ENCODE data around the gene ESR1.
"Not testable (repeated sequence)": the region's sequence is repeated elsewhere in the genome, so short reads cannot be mapped to it uniquely, and the experiment has no call there.

ESR1 gene

DNA sequence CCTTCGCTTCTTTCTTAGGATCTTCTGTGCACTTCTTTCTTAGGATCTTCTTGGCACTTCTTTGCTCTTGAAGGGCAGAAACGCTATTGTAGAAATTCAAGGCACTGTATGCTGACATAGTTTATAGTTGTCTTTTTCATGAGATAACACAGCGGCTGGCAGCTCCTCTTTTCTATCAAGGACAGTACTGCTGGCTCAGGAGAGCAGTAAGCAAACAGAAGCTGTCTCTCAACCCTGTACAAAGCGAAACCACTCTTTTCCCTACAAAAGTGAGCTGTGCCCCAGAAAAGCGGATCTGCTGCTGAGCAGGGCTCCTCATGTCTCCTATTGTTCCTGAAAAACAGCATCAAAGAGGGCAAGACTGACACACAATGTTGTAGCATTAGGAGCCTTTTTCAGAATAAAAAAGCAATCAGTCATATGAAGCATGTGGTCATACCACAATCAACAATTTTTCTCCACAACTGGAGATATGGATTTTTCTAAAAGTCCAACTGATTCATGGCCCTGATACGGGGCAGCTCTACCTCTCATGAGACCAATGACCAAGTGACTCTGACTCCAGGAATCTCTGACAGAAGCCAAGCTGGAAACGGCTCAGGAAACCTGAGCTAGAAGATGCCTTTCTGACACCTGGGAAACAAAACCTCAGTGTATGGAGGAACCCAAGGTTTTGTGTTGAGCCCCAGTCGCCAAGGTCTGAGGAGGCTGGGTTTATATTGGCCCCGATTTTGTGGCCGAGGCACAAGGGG, 255.9 kb downstream of the ESR1 start:
- Histone ChIP-seq H3K27me3 (ENCODE audit: insufficient read depth, low read length) (no peaks in the 10 kb centered on the region), H3K27ac (ENCODE audit: low read length) (no peak overlapping the region), H3K9ac (ENCODE audit: low read depth, low read length) (no peak overlapping the region), H3K4me1 (ENCODE audit: insufficient read depth, low read length) (no peaks in the 10 kb centered on the region), H3K4me3 (ENCODE audit: low read length) (no peak overlapping the region), H3K36me3 (ENCODE audit: insufficient read depth, low read depth, low read length) (no peaks in the 10 kb centered on the region), H3K9me3 (ENCODE audit: insufficient read depth, low read depth, low read length) (no peaks in the 10 kb centered on the region)

DNA sequence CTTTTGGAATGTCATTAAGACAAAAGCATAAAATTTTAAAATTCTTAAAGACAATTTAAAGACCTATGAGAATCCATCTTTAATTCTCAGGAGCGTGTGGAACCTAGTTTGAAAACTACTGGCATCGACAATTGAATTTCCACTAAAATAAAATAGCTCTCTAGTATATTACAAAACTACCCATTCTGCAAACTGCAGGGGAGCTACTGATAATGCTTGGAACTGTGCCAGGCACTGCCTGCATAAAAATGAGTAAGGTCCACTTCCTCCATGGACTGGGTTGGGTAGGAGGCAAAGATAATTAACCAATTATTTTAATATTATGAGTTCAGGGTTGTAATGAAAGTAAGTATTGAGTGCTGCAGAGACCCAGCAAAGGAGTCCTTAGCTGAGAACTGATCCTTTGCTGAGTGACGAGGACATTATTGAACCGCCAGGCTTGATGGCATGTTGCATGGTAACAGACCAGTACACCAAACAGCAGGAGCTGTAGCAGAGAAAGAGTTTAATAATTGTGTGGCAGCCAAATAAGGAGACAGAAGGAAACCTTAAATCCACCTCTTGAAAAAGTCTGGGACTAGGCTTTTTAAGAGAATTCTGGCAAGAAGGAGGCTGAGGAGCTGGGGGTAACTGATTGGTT, 261.3 kb downstream of the ESR1 start:
- Histone ChIP-seq H3K27ac (ENCODE audit: low read length) (no peak overlapping the region), H3K9ac (ENCODE audit: low read depth, low read length) (no peak overlapping the region), H3K4me3 (ENCODE audit: low read length) (no peak overlapping the region), H3K27me3 (ENCODE audit: insufficient read depth, low read length) (no peaks in the 10 kb centered on the region), H3K36me3 (ENCODE audit: insufficient read depth, low read depth, low read length) (no peaks in the 10 kb centered on the region), H3K9me3 (ENCODE audit: insufficient read depth, low read depth, low read length) (no peaks in the 10 kb centered on the region), H3K4me1 (ENCODE audit: insufficient read depth, low read length) (no peaks in the 10 kb centered on the region)

DNA sequence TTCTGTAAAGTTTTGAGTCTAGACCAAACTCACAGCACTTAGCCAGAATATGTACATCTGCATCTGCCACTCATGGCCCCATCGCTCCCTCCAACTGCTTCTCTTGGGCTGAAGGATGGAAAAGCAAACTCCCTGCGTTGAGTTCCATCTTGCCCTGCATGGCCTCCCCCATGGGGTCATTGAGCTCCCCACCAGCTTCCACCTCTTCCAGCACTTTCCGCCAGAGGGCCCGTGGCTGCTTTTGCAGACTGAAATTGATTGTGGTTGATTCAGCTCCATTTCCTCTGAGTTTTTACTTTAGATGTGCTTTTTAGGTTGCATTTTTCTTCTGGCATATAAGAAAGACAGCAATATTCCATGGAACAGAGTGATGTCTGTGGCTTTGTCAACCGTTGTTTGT, 263.1 kb downstream of the ESR1 start:
- Histone ChIP-seq H3K4me1 (ENCODE audit: insufficient read depth, low read length) (no peaks in the 10 kb centered on the region), H3K9me3 (ENCODE audit: insufficient read depth, low read depth, low read length) (peaks cover 11% of the 10 kb centered on the region), H3K4me3 (ENCODE audit: low read length) (no peak overlapping the region), H3K27ac (ENCODE audit: low read length) (no peak overlapping the region), H3K9ac (ENCODE audit: low read depth, low read length) (no peak overlapping the region), H3K27me3 (ENCODE audit: insufficient read depth, low read length) (no peaks in the 10 kb centered on the region), H3K36me3 (ENCODE audit: insufficient read depth, low read depth, low read length) (no peaks in the 10 kb centered on the region)

DNA sequence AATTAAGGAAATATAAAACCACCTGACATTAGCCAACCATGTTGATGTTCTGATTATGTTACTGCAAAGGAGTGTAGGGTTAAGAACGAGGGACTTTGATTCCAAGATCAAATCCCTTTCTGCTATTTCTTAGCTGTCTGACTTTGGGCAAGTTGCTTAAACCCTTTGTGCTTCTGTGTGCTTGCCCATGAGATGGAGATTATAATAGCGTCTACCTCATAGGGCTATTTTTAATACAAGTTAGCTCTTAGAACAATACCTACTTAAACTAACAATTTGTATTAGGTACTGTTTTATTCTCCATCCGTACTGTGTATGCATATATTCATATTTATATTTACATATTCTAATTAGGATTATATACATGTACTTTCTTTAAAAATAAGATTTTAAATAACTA, 263.8 kb downstream of the ESR1 start:
- Histone ChIP-seq H3K4me1 (ENCODE audit: insufficient read depth, low read length) (no peaks in the 10 kb centered on the region), H3K9ac (ENCODE audit: low read depth, low read length) (no peak overlapping the region), H3K27ac (ENCODE audit: low read length) (no peak overlapping the region), H3K9me3 (ENCODE audit: insufficient read depth, low read depth, low read length) (peaks cover 19% of the 10 kb centered on the region), H3K4me3 (ENCODE audit: low read length) (no peak overlapping the region), H3K27me3 (ENCODE audit: insufficient read depth, low read length) (no peaks in the 10 kb centered on the region), H3K36me3 (ENCODE audit: insufficient read depth, low read depth, low read length) (no peaks in the 10 kb centered on the region)

DNA sequence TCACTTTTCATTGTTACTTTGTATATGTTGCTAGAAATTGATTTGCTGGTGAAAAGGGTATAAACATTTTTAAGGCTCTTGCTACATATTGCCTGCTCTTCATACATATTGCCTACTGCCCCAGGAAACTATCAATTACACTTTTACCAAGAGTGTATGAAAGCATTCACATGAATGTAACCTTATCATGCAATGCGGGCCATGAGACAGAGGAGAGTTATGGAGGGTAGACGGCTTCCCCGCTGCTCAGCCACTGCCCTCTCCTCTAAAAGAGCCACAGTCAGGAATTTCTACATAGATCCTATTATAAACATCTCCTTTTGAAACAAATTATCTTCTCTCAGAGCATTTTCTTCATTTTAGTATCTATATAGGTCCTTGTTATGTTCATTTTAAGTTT, 264.4 kb downstream of the ESR1 start:
- Histone ChIP-seq H3K27ac (ENCODE audit: low read length) (no peak overlapping the region), H3K4me1 (ENCODE audit: insufficient read depth, low read length) (no peaks in the 10 kb centered on the region), H3K9ac (ENCODE audit: low read depth, low read length) (no peak overlapping the region), H3K27me3 (ENCODE audit: insufficient read depth, low read length) (no peaks in the 10 kb centered on the region), H3K4me3 (ENCODE audit: low read length) (no peak overlapping the region), H3K36me3 (ENCODE audit: insufficient read depth, low read depth, low read length) (no peaks in the 10 kb centered on the region), H3K9me3 (ENCODE audit: insufficient read depth, low read depth, low read length) (peaks cover 24% of the 10 kb centered on the region)

DNA sequence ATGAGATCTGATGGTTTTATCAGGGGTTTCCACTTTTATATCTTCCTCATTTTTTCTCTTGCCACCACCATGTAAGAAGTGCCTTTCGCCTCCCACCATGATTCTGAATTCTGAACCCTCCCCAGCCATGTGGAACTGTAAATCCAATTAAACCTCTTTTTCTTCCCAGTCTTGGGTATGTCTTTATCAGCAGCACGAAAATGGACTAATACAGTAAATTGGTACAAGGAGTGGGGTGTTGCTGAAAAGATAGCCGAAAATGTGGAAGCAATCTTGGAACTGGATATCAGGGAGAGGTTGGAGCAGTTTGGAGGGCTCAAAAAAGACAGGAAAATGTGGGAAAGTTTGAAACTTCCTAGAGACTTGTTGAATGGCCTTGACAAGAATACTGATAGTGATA, 268.8 kb downstream of the ESR1 start:
- H3K9me3 ChIP-seq (ENCODE audit: insufficient read depth, low read depth, low read length), result peaks cover 33% of the 10 kb centered on the region
- not testable (repeated sequence) for H3K4me3 ChIP-seq (ENCODE audit: low read length); H3K27ac ChIP-seq (ENCODE audit: low read length); H3K27me3 ChIP-seq (ENCODE audit: insufficient read depth, low read length); H3K9ac ChIP-seq (ENCODE audit: low read depth, low read length); H3K36me3 ChIP-seq (ENCODE audit: insufficient read depth, low read depth, low read length); H3K4me1 ChIP-seq (ENCODE audit: insufficient read depth, low read length)

DNA sequence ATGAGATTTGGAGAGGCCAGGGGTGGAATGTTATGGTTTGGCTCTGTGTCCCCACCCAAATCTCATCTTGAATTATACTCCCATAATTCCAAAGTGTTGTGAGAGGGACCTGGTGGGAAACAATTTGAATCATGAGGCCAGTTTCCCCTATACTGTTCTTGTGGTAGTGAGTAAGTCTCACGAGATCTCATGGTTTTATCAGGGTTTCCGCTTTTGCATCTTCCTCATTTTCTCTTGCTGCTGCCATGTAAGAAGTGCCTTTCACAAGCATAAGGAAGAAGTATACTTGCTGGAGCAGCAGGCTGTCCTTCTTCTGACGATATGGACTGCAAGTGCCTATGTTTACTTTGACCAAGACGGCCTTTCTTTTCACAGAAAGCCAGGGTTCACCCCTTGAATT, 270.5 kb downstream of the ESR1 start:
- Histone ChIP-seq H3K27ac (ENCODE audit: low read length) (no peak overlapping the region), H3K36me3 (ENCODE audit: insufficient read depth, low read depth, low read length) (no peaks in the 10 kb centered on the region), H3K4me3 (ENCODE audit: low read length) (no peak overlapping the region), H3K27me3 (ENCODE audit: insufficient read depth, low read length) (no peaks in the 10 kb centered on the region), H3K4me1 (ENCODE audit: insufficient read depth, low read length) (no peaks in the 10 kb centered on the region), H3K9me3 (ENCODE audit: insufficient read depth, low read depth, low read length) (peaks cover 33% of the 10 kb centered on the region), H3K9ac (ENCODE audit: low read depth, low read length) (no peak overlapping the region)

DNA sequence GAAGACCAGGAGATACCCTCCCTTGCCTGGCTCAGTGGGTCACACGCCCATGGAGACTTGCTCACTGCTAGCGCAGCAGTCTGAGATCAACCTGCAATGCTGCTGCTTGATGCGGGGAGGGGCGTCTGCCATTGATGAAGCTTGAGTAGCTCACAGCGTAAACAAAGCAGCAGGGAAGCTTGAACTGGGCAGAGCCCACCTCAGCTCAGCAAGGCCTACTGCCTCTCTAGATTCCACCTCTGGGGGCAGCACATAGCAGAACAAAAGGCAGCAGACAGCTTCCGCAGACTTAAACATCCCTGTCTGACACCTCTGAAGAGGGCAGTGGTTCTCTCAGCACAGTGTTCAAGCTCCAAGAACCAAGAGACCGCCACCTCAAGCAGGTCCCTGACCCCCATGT, 271.3 kb downstream of the ESR1 start:
- H3K27me3 ChIP-seq (ENCODE audit: insufficient read depth, low read length), result no peaks in the 10 kb centered on the region
- H3K9ac ChIP-seq (ENCODE audit: low read depth, low read length), result no peak overlapping the region
- H3K9me3 ChIP-seq (ENCODE audit: insufficient read depth, low read depth, low read length), result peaks cover 33% of the 10 kb centered on the region
- no peaks in the 10 kb centered on the region for H3K4me1 ChIP-seq (ENCODE audit: insufficient read depth, low read length)
- no peak overlapping the region for H3K27ac ChIP-seq (ENCODE audit: low read length)
- H3K4me3 ChIP-seq (ENCODE audit: low read length), result no peak overlapping the region
- H3K36me3 ChIP-seq (ENCODE audit: insufficient read depth, low read depth, low read length), result no peaks in the 10 kb centered on the region

DNA sequence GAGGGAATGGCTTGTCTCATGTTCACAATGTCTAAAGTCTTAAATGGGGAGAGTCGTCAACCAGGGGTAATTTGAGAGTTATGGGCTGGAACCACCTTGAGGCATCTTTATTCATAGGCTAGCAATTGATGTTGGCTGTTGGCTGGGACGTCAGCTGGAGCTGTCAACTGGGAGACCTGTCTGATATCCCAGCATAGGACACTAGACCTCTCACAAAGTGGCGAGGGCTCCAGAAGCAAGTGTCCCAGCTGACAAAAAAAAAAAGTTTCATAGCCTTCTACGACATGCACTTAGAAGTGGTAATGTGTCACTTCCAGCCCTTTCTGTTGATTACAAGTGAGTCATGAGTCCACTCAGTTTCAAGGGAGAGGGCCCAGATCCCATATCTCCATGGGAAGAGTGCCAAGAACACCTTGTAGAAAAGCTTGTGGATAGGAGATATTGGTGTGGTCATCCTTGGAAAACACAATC, 278.0 kb downstream of the ESR1 start:
- Histone ChIP-seq H3K36me3 (ENCODE audit: insufficient read depth, low read depth, low read length) (no peaks in the 10 kb centered on the region), H3K9ac (ENCODE audit: low read depth, low read length) (no peak overlapping the region), H3K4me1 (ENCODE audit: insufficient read depth, low read length) (no peaks in the 10 kb centered on the region), H3K9me3 (ENCODE audit: insufficient read depth, low read depth, low read length) (no peaks in the 10 kb centered on the region), H3K27ac (ENCODE audit: low read length) (no peak overlapping the region), H3K27me3 (ENCODE audit: insufficient read depth, low read length) (no peaks in the 10 kb centered on the region), H3K4me3 (ENCODE audit: low read length) (no peak overlapping the region)

DNA sequence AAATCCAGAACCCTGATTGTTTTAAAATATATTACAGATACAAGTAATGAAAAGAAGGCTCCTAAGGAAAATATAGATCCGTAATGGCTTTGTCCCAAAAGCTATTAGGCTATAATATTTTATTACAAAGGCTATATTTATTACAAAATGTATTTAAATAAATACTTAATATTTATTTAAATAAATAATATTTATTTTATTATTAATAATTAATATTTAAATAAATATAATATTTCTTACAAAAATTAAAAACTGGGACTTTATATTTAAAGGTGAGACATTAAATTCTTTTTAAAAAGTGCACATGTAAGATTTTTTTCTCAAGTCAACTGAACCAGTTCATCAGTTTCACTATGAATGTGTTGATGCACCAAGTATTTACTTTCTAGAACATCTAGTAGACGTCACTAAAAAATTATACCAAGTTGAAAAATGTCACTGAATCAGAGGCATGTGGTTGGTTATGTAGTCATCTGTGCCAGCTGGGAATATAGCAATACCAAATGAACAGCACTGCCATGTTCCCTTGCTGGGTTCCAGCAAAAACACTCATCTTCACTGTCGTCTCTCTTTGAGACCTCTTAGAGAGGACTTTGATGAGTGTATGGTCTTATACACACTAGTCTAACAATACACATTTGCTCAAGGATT, 278.9 kb downstream of the ESR1 start:
- H3K4me1 ChIP-seq (ENCODE audit: insufficient read depth, low read length), result no peaks in the 10 kb centered on the region
- no peak overlapping the region for H3K4me3 ChIP-seq (ENCODE audit: low read length)
- H3K36me3 ChIP-seq (ENCODE audit: insufficient read depth, low read depth, low read length), result no peaks in the 10 kb centered on the region
- no peaks in the 10 kb centered on the region for H3K27me3 ChIP-seq (ENCODE audit: insufficient read depth, low read length)
- H3K9ac ChIP-seq (ENCODE audit: low read depth, low read length), result no peak overlapping the region
- H3K27ac ChIP-seq (ENCODE audit: low read length), result no peak overlapping the region
- H3K9me3 ChIP-seq (ENCODE audit: insufficient read depth, low read depth, low read length), result no peaks in the 10 kb centered on the region

DNA sequence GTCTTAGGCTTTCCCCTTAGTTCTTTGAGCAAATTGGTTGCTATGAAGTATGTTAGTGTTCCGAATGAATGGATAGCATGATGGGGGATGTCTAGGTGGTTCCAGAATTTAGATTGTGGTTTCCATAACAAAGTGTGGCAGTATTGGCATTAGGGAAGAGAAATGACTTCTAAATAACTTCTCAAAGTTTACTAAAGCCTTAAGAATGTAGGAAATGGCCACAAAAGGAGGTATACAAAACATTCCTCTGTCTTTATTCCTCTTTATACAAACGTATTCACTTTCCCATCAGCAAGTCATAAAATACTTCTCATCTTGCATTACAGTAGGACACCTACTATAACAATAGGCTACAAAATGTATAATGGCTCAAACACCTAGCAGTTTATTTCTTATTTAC, 279.6 kb downstream of the ESR1 start:
- H3K4me1 ChIP-seq (ENCODE audit: insufficient read depth, low read length), result no peaks in the 10 kb centered on the region
- no peak overlapping the region for H3K27ac ChIP-seq (ENCODE audit: low read length)
- H3K4me3 ChIP-seq (ENCODE audit: low read length), result no peak overlapping the region
- H3K27me3 ChIP-seq (ENCODE audit: insufficient read depth, low read length), result no peaks in the 10 kb centered on the region
- H3K36me3 ChIP-seq (ENCODE audit: insufficient read depth, low read depth, low read length), result no peaks in the 10 kb centered on the region
- H3K9me3 ChIP-seq (ENCODE audit: insufficient read depth, low read depth, low read length), result no peaks in the 10 kb centered on the region
- H3K9ac ChIP-seq (ENCODE audit: low read depth, low read length), result no peak overlapping the region

DNA sequence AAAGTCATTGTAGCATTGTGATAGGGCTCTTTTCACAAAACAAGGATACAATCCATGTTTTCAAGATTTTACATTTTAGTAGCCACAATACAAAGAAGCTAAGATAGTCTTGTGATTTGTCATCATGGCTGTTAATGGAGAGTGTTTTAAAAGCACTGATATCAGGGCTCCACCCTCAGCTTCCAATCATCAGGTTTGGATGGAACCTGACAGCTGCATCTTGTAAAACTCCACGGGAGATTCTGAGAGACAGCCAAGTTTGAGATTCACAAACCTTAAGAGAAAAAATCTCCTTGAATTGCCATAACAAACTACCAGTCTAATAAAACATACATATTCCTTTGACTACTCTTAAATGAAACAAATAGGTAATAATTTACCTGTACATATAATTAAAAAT, 280.2 kb downstream of the ESR1 start:
- no peak overlapping the region for H3K9ac ChIP-seq (ENCODE audit: low read depth, low read length)
- no peak overlapping the region for H3K27ac ChIP-seq (ENCODE audit: low read length)
- no peak overlapping the region for H3K4me3 ChIP-seq (ENCODE audit: low read length)
- no peaks in the 10 kb centered on the region for H3K9me3 ChIP-seq (ENCODE audit: insufficient read depth, low read depth, low read length)
- no peaks in the 10 kb centered on the region for H3K36me3 ChIP-seq (ENCODE audit: insufficient read depth, low read depth, low read length)
- no peaks in the 10 kb centered on the region for H3K4me1 ChIP-seq (ENCODE audit: insufficient read depth, low read length)
- no peaks in the 10 kb centered on the region for H3K27me3 ChIP-seq (ENCODE audit: insufficient read depth, low read length)

Data from iPS-20b (cell line).